Fibroblast of the conjunctiva (primary cell): Measurements from ENCODE around the gene DNAJC17.

Source experiments
- DNase-seq: peaks from one replicate; pipeline ENCODE4 v3.0.0-alpha.2; 2010; ENCODE audit warnings: low read depth

DNAJC17 gene

GRCh38 chr15:40789999-40790398 lies 17.3 kb downstream of the DNAJC17 start:
- DNase-seq, result no peak

GRCh38 chr15:40789119-40789518 lies 18.2 kb downstream of the DNAJC17 start:
- DNase-seq, result no peak

DNA sequence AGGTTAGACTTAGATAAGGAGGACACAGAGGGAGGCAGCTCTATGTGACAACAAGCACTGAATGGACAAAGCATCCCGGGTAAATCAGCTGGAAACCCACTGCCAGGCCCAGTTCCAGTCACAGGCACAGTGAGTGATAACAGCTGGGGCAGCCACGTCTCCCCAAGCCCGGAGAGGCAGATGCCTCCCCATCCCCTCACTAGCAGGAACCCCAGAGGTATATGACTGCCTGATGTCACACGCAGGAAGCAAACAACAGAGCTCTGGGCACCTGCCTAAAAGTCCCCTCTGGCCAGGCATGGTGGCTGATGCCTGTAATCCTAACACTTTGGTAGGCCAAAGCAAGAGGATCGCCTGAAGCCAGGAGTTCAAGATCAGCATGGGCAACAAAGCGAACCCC lies 19.3 kb downstream of the DNAJC17 start:
- no peak for DNase-seq

DNA sequence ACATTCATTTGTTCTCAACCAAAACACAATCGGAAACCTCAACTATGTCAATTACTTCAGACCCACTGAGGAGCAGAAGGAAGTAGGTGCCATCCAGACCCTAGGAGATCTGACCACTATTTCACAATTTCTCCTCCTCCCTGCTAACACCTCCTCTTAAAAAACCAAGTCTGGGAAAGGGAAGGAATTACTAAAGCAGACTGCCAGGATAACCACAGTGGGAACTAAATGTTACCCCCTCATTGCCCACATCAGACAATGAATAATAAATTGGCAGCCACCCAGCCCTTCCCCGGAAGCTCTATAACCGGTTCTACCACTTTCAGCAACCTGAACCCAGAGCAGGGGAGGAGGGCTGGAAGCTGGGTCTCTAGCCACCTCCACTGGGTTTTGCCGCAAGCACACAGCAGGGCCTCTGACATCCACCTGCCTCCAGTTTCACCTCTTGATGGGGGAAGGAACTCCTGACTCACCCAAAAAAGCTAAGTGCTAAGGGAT lies 19.9 kb downstream of the DNAJC17 start:
- no peak for DNase-seq

DNA sequence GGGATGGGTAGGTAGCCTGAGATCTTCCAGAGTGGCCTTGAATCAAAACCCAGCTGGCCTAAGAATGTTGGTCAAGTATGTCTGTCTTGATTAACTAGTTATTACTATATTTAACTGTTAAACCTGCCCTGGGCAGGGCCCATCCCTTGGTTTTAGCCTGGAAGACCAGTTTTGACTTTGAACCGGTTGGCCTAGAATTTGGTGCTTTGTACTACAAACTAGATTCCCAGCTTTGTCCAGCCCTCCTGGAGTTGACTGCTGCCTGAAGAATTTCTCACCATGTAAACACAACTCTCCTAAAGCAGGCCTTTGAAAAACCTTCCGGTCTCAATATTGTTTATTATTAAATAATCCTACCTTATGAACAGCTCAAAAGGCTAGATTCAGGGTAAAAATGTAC lies 21.5 kb downstream of the DNAJC17 start:
- DNase-seq, result no peak

DNA sequence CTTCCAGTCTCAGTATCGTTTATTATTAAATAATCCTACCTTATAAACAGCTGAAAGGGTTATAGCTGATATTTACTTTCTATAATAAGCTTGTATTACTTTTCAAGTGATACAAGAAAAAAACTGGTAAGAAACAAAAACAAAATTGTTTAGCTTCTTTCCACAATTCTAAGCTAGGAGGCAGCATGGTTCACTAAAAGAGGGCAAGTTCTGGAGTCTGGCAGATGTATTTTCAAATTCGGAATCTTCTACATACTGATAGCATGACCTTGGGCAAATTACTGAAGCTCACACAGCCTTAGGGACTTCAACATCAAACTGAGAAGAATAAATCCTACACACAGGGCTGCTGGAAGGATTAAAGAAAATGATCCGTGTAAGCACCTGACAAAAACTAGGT lies 22.1 kb downstream of the DNAJC17 start:
- DNase-seq, result no peak

DNA sequence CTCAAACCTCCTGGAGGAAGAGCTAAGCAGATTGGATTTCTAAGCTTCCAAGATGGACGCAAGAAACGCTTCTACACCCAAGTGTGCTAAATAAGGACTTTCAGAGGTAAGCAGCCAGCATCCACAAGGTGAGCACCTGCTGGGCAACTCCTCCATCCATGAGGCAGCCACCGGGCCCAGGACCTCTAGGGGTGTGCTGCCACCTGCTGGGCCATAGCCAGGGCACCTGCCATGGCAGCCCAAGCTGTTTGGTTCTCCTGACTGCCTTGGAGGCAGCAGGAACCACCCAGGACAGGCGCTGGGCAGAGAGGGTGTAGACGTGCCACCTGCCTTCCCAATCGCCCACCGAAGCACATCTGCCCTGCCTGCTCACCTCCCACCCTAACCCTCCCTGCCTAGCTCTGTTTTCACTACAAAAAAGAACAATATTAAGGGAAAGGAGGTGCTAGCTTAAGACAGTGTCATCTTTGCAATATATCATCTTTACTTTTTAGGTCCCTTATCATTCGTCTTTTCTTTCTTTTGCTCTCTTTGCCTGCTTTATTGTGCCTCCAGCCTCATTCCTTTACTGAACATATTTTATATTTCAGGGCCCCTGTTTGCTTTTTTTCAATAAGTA lies 24.6 kb downstream of the DNAJC17 start:
- DNase-seq, result no peak

GRCh38 chr15:40776537-40777141 lies 30.6 kb downstream of the DNAJC17 start:
- peak; percentile 48 for DNase-seq

DNA sequence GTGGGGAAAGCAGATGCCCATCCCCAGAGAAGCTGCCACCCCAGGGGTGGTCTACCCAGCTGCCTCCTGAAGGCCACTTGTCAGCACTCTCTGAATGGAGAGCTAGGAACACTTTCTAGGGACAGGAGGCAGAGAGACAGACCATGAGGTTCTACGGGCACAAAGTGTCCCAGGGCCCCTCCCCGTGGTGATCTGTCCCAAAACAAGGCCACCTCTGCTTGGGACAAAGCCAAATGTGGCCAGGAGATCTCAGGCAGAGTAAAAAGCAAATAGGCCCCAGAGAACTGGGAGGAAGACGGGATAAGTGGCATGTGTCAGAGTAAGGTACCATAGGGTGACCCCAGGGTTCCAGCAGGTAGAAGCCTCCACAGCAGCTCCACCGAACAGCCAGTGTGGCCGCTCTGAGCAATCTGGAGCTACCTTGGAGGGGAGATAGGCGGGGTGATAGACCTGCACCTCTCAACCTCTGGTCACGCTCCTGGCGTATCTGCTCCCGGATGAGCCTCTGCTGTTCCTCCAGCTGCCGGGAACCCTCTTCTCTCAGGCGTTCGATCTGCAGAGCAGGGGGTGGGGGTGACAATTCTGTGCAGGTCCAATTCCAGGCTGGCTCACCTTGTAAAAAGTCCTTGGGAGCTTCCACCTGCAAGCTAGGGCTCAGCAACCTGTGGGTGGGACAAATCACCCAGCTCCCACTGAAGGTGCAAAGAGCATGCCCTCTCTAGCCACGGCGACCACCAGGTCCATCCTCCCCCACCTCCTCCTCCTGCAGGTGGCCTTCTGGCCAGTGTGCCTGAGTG lies 31.3 kb downstream of the DNAJC17 start:
- no peak for DNase-seq

DNA sequence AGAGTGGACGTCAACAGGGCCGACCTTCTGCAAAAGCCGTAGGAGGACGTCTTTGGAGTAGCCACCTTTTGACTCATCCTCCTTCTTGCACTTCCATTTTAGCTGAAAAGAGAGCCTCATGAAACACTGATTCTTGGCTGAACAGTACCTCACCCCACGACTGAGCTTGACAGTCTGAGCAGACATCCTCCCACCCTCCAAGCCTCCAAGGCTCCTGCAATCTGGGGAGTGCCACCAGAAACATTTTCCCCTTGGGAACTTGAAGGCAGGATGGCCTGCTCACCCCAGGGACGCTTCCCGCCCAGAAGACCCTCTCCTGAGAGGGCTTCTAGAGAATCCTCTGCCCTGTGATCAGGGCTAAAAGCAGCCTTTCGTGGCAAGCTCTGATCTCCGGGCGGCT lies 32.3 kb downstream of the DNAJC17 start:
- no peak for DNase-seq

- DNase-seq, result no peak
Observed at GRCh38 chr15:40773902-40774301, 33.4 kb downstream of the DNAJC17 start.

- no peak for DNase-seq
Observed at GRCh38 chr15:40773496-40773895, 33.8 kb downstream of the DNAJC17 start.

DNA sequence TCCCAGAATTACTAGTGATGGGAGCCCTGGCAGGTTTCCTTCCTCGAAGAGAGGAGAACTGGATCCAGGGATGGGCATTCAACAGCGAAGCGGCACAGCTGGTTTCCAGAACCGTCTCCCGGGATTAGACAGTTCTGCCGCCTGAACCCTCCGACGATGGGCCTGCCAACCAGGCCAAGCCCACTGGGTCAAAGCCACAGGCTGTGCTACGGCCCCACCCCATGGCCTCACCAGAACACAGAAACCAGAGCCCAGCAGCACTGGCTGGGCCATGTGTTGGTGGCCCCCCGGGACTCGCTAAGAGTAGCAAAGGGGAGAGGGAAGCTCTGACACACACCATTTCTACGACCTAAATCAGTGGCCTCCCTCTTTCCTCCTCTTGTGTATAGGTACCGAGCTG lies 35.3 kb downstream of the DNAJC17 start:
- DNase-seq, result no peak

DNA sequence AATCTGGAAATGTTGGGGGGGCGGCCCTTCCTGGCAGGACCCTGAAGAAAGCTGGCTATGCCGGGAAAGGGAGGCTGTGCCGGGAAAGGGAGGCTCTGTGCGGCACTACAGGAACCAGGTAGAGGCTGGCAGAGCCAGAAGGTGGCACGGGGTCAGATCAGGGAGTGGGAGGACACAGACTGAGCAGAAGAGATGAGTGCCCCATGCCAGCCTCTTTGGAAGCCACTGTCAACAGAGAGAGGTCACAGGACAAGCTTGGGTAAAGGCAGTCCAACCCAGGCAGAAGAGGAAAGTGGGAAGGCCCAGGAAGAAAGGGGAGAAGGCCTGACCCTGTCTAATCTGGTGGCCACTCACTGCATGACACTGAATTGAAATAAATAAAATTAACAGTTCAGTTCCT lies 36.0 kb downstream of the DNAJC17 start:
- no peak for DNase-seq

DNA sequence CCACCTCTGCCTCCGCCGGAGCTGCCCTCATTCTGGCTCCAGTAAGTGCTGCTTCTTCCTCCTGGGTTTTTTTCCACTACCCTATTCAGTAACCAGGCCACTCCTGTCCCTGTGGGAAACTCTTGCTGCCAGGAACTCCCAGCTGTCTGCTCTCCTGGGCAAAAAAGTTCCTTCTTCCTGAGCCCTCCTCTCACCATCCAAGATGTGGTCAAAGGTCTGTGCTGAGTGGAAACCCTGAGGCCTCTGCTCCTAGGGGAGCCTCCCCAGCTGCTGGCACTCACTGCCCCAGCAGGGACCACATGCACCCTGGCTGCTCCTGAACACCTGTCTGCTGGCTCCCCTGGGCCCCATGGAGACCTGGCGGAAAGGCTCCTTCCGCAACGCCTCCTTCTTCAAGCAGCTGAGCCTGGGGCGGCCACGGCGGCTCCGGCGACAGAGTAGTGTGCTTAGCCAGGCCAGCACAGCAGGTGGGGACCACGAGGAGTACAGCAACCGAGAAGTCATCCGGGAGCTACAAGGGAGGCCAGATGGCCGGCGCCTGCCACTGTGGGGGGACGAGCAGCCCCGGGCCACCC lies 37.0 kb downstream of the DNAJC17 start:
- DNase-seq, result no peak

GRCh38 chr15:40769274-40770146 lies 37.8 kb downstream of the DNAJC17 start, which contains the start of gene C15orf62:
TSS of gene C15orf62 (plus strand) at chr15:40769980. CDS start at chr15:40770496, 516 bp downstream.
- DNase-seq, result no peak

- DNase-seq, result no peak
Observed at GRCh38 chr15:40768521-40769273, 38.6 kb downstream of the DNAJC17 start.

- no peak for DNase-seq
Observed at GRCh38 chr15:40767838-40768500, 39.3 kb downstream of the DNAJC17 start.

DNA sequence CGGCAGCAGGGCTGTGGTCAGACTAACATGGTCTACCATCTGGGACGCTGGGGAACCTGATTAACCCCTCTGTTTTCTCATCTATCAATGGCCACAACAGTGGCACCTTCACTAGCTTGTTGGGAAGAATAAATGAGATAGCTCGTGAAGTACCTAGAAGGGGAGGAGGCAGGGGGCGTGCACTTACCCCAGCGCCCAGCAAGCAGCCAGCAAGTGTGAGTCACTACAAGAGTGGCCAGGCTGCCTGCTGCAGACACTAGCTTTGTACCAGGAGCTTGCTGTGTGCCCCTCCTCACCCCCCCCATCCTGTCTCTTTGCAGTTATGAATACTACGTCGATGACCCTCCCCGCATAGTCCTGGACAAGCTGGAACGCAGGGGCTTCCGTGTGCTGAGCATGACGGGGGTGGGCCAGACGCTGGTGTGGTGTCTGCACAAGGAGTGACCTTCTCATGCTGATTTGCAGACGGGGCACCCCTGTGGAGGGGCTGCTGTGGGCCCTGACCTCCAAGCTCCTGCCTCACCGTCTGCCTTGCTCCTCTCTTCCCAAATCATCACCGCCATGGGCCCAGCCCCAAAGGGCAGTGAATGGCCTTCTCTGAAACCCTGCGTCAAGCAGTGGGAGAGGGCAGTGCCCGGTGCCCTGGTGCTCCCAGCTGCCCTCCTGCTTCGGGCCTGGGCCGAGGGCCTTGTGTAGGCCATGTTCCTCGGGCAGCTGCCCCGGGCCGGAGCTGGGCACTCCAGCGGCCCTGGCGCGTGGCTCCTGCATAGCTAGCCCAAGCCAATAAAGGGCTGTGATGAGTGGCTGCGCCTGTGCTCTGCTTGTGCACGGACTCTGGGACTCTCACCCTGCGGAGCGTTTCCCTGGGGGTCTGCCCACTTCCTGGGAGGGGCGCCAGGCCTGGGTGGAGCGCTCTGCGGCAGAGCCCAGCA lies 40.1 kb downstream of the DNAJC17 start:
- DNase-seq, result no peak
